Activated naive CD8-positive, alpha-beta T cell (primary cell): Measurements from ENCODE around the gene SLC35E2B.
A peak's percentile ranks its signal among the peaks of the same experiment; 100 is the strongest.

Experiments used
- H3K27ac Mint-ChIP-seq: one replicate; pipeline ENCODE4 v1.8.0; 2021; ENCODE audit warnings: mixed read lengths
- H3K27me3 Mint-ChIP-seq: one replicate; pipeline ENCODE4 v1.8.0; 2021; ENCODE audit warnings: mixed read lengths
- H3K36me3 Mint-ChIP-seq: one replicate; pipeline ENCODE4 v1.8.0; 2021; ENCODE audit warnings: mixed read lengths
- H3K4me1 Mint-ChIP-seq: one replicate; pipeline ENCODE4 v1.8.0; 2021; ENCODE audit warnings: low read depth, mixed read lengths
- H3K4me3 Mint-ChIP-seq: one replicate; pipeline ENCODE4 v1.8.0; 2021; ENCODE audit warnings: mild to moderate bottlenecking, mixed read lengths
- H3K9me3 Mint-ChIP-seq: one replicate; pipeline ENCODE4 v1.8.0; 2021; ENCODE audit warnings: low read depth, mixed read lengths

The SLC35E2B gene

DNA sequence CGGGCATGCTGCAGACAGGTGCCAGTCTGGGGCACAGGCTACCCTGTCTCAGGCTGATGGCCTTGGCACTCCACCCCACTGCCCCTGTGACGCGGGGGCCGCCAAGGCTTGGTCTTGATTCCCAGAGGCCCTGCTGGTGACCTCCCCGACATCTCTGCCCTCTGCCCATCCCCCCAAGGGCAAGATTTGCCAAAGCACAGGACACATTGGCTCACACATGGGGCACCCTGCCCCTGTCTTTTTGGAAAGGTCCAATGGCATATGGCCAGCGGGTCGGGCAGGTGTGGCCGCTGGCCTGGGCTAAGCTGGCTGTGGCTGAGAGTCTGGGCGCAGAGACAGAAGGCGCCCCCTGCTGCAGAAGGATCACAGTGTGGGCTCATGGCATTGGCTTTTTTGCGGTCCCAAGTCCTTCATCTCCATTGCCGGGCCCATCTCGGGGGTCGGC is 72.7 kb downstream of the SLC35E2B start:
- Mint-ChIP-seq H3K36me3 (no peaks in the 10 kb centered on the region), H3K9me3 (no peaks in the 10 kb centered on the region), H3K4me1 (peaks cover 12% of the 10 kb centered on the region), H3K27me3 (no peaks in the 10 kb centered on the region), H3K4me3 (no peak overlapping the region), H3K27ac (no peak overlapping the region)

DNA sequence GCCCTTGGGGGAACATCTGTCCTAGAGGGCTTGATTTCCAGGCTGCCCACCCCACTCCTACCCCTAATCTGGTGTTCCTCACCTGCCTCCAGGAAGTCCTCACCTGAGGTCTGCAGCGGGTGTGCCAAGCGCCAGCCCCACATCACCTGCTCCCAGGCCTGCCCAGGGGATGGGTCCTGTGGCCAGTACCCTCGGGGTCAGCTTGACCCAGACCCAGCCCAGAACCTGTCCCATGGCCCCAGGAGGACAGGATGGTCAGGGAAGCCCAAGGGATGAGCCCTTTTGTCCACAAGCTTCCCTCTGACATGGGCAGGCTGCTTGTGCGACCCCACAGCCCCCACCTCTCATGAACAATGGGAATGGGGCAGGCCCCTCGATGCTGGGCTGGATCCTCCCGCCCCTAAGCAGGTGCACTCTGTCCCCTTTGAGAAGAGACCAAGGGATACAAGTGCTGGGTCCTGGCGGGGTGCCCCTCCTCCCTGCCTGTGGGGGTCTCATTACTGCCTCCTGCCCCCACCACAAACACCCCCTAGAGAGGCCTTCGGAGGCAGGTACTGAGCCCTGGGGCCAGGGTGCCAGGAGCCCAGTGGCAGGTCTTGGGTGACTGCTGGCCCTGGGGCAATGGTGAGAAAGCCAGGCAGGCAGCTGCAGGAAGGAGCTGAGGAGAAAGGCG is 74.1 kb downstream of the SLC35E2B start:
- Mint-ChIP-seq H3K4me1 (peaks cover 24% of the 10 kb centered on the region), H3K36me3 (no peaks in the 10 kb centered on the region), H3K4me3 (no peak overlapping the region), H3K27ac (no peak overlapping the region), H3K9me3 (no peaks in the 10 kb centered on the region), H3K27me3 (no peaks in the 10 kb centered on the region)

DNA sequence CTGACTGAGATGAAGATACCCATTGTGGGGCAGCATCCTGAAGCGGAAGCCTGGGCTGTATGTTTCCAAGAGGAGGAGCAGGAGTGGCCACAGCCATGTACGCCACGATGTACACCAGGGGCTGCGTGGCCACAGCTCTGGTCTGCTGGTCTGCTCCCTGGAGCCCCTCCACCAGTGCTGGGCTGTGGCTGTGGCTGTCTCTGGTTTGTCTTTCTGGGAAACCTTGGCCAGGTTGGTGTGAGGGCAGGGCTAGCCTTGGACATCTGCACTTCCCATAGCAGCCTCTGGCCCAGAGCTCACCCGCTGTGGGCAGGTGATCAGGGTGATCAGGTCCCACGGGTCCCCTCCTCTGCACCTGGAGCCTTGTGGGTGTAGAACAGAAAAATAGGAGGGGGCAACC is 74.7 kb downstream of the SLC35E2B start:
- no peaks in the 10 kb centered on the region for H3K9me3 Mint-ChIP-seq
- H3K4me1 Mint-ChIP-seq: peaks cover 26% of the 10 kb centered on the region
- no peak overlapping the region for H3K27ac Mint-ChIP-seq
- H3K36me3 Mint-ChIP-seq: no peaks in the 10 kb centered on the region
- H3K27me3 Mint-ChIP-seq: no peaks in the 10 kb centered on the region
- H3K4me3 Mint-ChIP-seq: peak overlapping the region; percentile 84

DNA sequence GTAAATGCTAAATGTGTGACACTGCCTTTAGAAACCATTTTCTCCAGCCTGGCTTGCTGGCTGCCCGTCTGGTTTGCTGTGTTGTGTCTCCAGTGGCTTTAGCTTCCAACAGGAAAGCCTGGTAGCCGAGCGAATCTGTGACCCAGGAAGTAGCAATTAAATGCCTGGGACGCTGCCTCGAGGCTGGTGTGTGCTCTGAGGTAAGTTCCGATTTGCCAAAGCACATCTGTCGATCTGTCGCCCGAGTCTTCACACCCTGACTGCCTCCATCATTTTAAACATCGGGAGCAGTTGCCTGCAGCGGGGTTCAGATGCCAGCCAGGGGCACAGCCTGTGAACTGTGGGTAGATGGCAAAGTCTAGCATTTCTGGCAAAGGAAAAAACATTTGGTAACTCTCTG is 75.1 kb downstream of the SLC35E2B start:
- Mint-ChIP-seq H3K36me3 (no peaks in the 10 kb centered on the region), H3K4me1 (peaks cover 26% of the 10 kb centered on the region), H3K27ac (no peak overlapping the region), H3K27me3 (no peaks in the 10 kb centered on the region), H3K4me3 (peak overlapping the region; percentile 84), H3K9me3 (no peaks in the 10 kb centered on the region)

DNA sequence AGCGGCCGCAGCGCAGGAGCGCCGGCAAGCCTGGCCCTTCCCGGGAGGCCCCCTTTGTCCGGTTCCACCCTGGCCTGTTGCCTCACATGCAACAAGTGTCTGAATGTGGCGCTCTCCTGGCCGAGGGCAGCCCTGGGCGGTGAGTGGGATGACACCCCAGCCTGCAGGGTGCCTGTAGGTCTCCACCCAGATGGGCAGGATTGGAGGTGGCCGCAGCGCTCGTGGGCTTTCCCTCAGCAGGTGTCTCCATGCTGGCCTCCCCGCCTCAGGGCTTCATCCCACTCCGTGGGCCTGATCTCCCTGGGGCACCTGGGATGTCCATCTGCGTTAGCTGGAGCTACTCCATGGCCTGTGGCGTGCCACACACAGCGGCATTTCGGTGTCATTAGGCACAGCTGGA is 75.8 kb downstream of the SLC35E2B start:
- Mint-ChIP-seq H3K27ac (no peak overlapping the region), H3K27me3 (no peaks in the 10 kb centered on the region), H3K9me3 (no peaks in the 10 kb centered on the region), H3K4me3 (peak overlapping the region; percentile 84), H3K36me3 (no peaks in the 10 kb centered on the region), H3K4me1 (peaks cover 28% of the 10 kb centered on the region)

DNA sequence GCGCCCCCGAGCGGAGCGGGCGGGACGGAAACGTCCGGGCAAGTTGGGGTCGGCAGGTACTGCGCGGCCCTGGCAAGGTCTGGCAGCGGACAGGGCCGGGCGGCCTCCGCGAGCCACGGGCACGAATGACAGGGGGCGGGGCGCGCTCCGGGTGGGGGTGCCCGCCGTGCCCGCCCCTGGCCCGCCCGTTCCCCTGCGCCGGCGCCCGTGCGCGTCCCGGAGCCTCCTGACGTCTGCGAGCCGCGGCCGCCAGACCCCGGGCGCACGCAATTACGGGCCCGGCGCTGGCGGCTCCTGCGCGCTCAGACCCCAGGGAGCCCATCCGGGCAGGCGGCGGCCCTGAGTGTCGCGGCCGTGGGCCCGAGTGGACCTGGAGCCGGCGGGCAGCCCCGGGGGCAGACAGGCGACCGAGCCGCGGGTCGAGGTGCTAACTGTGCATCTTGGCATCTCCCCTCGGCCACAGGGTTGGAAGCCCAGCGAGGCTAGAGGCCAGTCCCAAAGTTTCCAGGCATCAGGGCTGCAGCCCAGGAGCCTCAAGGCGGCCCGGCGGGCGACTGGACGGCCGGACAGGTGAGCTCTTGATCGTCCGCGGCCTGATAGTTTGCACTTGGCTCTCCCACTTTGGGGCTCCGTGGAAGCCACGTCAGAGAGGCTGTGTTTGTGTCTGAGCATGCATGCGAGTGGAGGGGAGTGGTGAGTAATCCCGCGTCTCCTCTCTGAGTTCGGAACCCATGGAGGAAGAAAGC is 76.4 kb downstream of the SLC35E2B start:
- peak overlapping the region; percentile 84 for H3K4me3 Mint-ChIP-seq
- peaks cover 28% of the 10 kb centered on the region for H3K4me1 Mint-ChIP-seq
- no peaks in the 10 kb centered on the region for H3K9me3 Mint-ChIP-seq
- H3K27me3 Mint-ChIP-seq: no peaks in the 10 kb centered on the region
- H3K36me3 Mint-ChIP-seq: no peaks in the 10 kb centered on the region
- peak overlapping the region; percentile 75 for H3K27ac Mint-ChIP-seq

DNA sequence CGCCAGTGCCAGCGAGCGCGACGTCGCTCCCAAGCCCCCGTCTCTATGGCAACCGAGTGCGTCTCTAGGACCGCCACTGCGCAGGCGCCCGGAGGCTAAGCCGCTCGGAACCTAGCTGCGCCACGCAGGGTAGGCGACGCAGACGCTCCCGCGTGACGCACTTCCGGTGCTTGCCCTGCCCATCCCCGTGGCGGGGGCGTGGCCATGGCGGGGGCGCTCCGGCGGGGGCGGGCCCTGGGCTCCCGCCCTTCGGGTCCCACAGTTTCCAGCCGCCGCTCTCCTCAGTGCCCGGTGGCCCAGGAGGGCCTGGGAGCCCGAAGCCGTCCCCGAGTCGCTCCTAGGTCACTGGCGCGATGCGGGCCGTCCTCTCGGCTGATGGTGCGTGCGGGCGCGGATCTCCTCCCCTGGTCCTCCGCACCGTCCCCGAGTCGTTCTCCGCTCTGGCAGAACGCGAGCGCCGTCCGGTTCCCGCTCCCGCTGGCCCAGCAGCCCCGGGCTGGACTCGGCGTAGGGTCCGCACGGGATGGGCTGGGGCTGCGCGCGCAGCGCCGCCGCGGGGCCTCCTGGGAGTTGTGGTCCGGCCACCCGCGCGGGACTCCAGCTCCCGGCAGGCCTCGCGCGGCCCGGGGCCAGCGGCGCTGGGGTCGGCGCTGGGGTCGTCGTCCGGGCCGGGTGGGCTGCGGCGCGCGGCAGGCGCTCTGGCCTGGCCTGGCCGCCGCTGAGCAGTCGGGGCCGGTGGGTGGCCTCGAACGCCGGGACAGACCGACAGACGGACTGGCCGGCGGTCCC is 77.1 kb downstream of the SLC35E2B start, which contains the start of gene MIB2:
TSS of gene MIB2 (plus strand) at position 245 of the 789 bp plus-strand sequence. CDS start 7,953 bp downstream, outside the sequence.
- no peaks in the 10 kb centered on the region for H3K27me3 Mint-ChIP-seq
- peak within 1 kb of the TSS; percentile 99 for H3K27ac Mint-ChIP-seq
- H3K4me1 Mint-ChIP-seq: peaks cover 29% of the 10 kb centered on the region
- H3K9me3 Mint-ChIP-seq: no peaks in the 10 kb centered on the region
- H3K4me3 Mint-ChIP-seq: peak within 1 kb of the TSS; percentile 93
- no peaks in the 10 kb centered on the region for H3K36me3 Mint-ChIP-seq

DNA sequence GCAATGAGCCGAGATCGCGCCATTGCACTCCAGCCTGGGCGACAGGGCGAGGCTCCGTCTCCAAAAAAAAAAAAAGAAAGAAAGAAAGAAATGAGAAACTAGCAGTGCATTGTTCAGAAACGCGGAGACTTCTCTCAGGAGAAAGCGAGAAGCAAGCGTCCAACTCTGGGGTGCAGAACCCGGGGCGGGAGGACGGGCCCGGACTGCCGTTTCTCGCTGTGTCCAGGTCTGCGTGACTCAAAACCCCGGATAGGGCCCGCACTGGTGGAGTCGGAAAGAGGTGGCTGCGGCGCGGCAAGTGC is 77.7 kb downstream of the SLC35E2B start:
- Mint-ChIP-seq H3K27me3 (no peaks in the 10 kb centered on the region), H3K4me1 (peaks cover 29% of the 10 kb centered on the region), H3K4me3 (peak overlapping the region; percentile 93), H3K27ac (peak overlapping the region; percentile 99), H3K36me3 (no peaks in the 10 kb centered on the region), H3K9me3 (no peaks in the 10 kb centered on the region)

DNA sequence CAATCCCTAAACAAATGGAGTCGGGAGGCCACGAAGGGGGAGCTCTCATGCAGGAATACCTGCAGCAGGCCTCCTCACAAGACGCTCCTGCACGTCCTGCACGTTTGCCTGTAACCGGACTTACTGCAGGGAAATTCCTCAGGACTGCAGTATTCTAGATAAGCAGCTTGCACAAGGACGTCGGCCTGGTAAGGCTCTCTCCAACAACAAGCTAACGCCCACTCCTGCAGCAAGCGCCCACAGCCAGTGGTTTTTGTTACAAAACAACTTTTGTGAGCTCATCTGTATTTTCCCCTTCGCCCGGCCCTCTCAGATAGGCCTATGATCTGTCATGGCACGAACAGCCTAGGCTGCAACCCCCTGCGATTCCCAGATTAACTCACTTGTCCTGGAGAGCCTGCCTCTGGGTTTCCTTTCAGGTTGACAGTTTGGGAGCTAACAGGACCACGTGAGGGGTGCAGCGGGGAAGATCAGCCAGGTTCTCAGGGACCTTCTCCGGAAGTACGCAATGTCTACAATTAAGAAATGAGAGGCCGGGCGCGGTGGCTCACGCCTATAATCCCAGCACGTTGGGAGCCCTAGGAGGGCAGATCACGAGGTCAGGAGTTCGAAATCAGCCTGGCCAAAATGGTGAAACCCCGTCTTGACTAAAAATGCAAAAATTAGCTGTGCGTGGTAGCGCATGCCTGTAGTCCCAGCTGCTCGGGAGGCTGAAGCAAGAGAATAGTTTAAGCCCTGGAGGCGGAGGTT is 78.2 kb downstream of the SLC35E2B start:
- H3K9me3 Mint-ChIP-seq: no peaks in the 10 kb centered on the region
- H3K4me3 Mint-ChIP-seq: peak overlapping the region; percentile 93
- peaks cover 29% of the 10 kb centered on the region for H3K4me1 Mint-ChIP-seq
- peak overlapping the region; percentile 99 for H3K27ac Mint-ChIP-seq
- no peaks in the 10 kb centered on the region for H3K36me3 Mint-ChIP-seq
- H3K27me3 Mint-ChIP-seq: no peaks in the 10 kb centered on the region

DNA sequence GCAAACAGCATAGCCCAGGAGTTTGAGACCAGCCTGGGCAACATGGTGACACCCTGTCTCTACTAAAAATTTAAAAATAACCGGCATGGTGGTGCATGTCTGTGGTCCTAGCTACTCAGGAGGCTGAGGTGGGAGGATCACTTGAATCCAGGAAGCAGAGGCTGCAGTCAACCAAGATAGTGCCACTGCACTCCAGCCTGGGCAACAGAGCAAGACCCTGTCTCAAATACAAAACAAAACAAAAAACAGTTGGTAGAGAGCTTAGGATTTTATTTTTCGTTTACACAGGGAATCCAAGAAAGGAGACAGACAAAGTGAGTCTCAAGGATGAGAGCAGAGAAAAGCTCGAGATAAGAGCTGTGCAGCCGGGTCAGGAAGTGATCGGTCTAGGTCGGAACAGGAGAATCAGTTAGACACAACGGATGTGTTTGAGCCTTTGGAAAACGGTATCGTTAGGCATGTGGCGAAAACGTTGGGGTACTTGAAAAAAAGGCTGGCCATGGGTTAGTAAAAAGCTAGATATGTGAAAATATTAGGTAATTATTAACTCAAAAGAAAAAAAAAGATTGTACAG is 79.0 kb downstream of the SLC35E2B start:
- peak overlapping the region; percentile 99 for H3K27ac Mint-ChIP-seq
- no peaks in the 10 kb centered on the region for H3K36me3 Mint-ChIP-seq
- H3K9me3 Mint-ChIP-seq: no peaks in the 10 kb centered on the region
- peaks cover 29% of the 10 kb centered on the region for H3K4me1 Mint-ChIP-seq
- peak overlapping the region; percentile 93 for H3K4me3 Mint-ChIP-seq
- H3K27me3 Mint-ChIP-seq: no peaks in the 10 kb centered on the region

DNA sequence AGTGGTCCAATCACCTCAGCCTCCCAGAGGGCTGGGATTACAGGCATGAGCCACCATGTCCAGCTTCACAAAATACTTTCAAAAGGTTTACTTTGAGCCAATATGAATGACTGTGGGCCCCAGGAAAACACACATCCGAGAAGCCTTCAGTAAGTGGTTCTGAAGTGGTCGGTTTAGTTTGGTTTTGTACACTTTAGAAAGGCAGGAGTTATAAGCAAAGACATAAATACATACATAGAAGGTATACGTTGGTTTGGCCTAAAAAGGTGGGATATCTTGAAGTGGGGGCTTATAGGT is 80.5 kb downstream of the SLC35E2B start:
- Mint-ChIP-seq H3K9me3 (no peaks in the 10 kb centered on the region), H3K27ac (peak overlapping the region; percentile 34), H3K4me3 (no peak overlapping the region), H3K36me3 (no peaks in the 10 kb centered on the region), H3K4me1 (peaks cover 30% of the 10 kb centered on the region), H3K27me3 (no peaks in the 10 kb centered on the region)

DNA sequence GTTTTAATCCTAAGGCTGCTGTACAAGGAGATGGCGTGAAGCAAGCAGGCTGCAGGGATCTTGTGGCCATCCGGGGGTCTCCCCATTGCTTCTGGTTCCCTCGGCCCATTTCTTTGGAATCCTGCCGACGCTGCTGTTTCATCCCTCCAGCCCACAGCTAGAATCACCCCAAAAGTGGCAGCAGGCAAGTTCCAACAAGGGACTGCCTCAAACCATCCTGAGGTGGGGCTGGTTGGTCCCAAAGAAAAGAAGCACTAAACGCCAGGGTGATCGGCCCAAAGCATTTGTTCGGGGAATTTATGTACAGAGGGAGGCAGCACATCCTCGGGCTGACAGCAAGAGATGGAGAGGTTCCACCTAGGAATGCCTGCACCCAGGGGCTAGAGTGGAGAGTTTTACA is 81.8 kb downstream of the SLC35E2B start:
- H3K27ac Mint-ChIP-seq: peak overlapping the region; percentile 46
- H3K27me3 Mint-ChIP-seq: no peaks in the 10 kb centered on the region

DNA sequence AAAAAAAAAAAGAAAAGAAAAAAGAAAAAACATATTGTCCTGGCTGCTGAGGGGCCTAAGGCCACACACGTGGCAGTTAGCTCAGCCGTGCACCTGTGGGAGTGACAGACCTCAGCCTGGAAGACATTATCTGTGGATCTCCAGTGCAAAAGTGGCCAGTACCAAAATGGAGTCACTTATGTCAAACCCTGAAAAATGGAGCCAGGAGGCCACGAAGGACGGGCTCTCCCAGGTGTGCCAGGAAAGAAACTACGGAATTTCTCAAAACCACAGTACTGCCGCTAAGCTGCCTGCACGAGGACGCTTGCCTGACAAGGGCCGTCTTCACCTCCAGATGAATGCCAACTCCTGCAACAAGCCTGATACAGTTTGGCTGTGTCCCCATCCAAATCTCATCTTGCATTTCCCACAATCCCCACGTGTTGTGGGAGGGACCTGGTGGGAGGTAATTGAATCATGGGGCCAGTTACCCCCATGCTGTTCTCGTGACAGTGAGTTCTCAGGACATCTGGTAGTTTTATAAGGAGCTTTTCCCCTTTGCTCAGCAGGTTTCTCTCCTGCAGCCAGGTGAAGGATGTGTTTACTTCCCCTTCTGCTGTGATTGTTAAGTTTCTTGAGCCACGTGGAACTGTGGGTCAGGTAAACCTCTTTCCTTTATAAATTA is 82.6 kb downstream of the SLC35E2B start:
- Mint-ChIP-seq H3K27ac (no peak overlapping the region), H3K27me3 (no peaks in the 10 kb centered on the region), H3K4me1 (peaks cover 31% of the 10 kb centered on the region), H3K4me3 (no peak overlapping the region), H3K36me3 (no peaks in the 10 kb centered on the region), H3K9me3 (no peaks in the 10 kb centered on the region)

More for the DNA sequence above, 81.8 kb downstream of the SLC35E2B start:
- no peaks in the 10 kb centered on the region for H3K9me3 Mint-ChIP-seq
- H3K4me3 Mint-ChIP-seq: no peak overlapping the region
- no peaks in the 10 kb centered on the region for H3K36me3 Mint-ChIP-seq
- H3K4me1 Mint-ChIP-seq: peaks cover 33% of the 10 kb centered on the region
